Measurements from ENCODE around the gene ZNF180.

The ZNF180 gene

GRCh38 chr19:44455100-44455499 is 45.2 kb downstream of the ZNF180 start:
- TF ChIP-seq TCF12 (IDR thresholded peaks at IDR 0.05; ENCODE audit: low read depth) = no peak
- no peak for TF ChIP-seq REST (IDR thresholded peaks at IDR 0.05; ENCODE audit: low read depth)
- TF ChIP-seq CREB1 (IDR thresholded peaks at IDR 0.05; ENCODE audit: low read depth) = no peak
- no peak for TF ChIP-seq ZBTB7A (IDR thresholded peaks at IDR 0.05; ENCODE audit: low read depth)
- TF ChIP-seq RAD21 (IDR thresholded peaks at IDR 0.05; ENCODE audit: low read depth) = no peak
- TF ChIP-seq YY1 (IDR thresholded peaks at IDR 0.05; ENCODE audit: low read depth) = no peak
- TF ChIP-seq EGR1 (IDR thresholded peaks at IDR 0.05) = no peak
- TF ChIP-seq MAX (IDR thresholded peaks at IDR 0.05) = no peak
- TF ChIP-seq TEAD4 (IDR thresholded peaks at IDR 0.05) = no peak
- no peak for TF ChIP-seq CEBPB (IDR thresholded peaks at IDR 0.05)
- no peak for TF ChIP-seq FOXM1 (IDR thresholded peaks at IDR 0.05; ENCODE audit: borderline replicate concordance, low read depth)
- no peak for TF ChIP-seq NFIC (IDR thresholded peaks at IDR 0.05)
- TF ChIP-seq TAF1 (IDR thresholded peaks at IDR 0.05; ENCODE audit: low read depth) = no peak

GRCh38 chr19:44452367-44452766 is 48.0 kb downstream of the ZNF180 start:
- TF ChIP-seq EGR1 (IDR thresholded peaks at IDR 0.05) (no peak), TAF1 (IDR thresholded peaks at IDR 0.05; ENCODE audit: low read depth) (no peak), NFIC (IDR thresholded peaks at IDR 0.05) (no peak), YY1 (IDR thresholded peaks at IDR 0.05; ENCODE audit: low read depth) (no peak), TCF12 (IDR thresholded peaks at IDR 0.05; ENCODE audit: low read depth) (no peak), FOXM1 (IDR thresholded peaks at IDR 0.05; ENCODE audit: borderline replicate concordance, low read depth) (no peak)

- TF ChIP-seq TAF1 (IDR thresholded peaks at IDR 0.05; ENCODE audit: low read depth) = no peak
- TF ChIP-seq REST (IDR thresholded peaks at IDR 0.05; ENCODE audit: low read depth) = no peak
- TF ChIP-seq TEAD4 (IDR thresholded peaks at IDR 0.05) = no peak
- TF ChIP-seq NFIC (IDR thresholded peaks at IDR 0.05) = no peak
- no peak for TF ChIP-seq EGR1 (IDR thresholded peaks at IDR 0.05)
- no peak for TF ChIP-seq TCF12 (IDR thresholded peaks at IDR 0.05; ENCODE audit: low read depth)
- no peak for TF ChIP-seq ZBTB7A (IDR thresholded peaks at IDR 0.05; ENCODE audit: low read depth)
- no peak for TF ChIP-seq MAX (IDR thresholded peaks at IDR 0.05)
- TF ChIP-seq RAD21 (IDR thresholded peaks at IDR 0.05; ENCODE audit: low read depth) = no peak
- no peak for TF ChIP-seq CEBPB (IDR thresholded peaks at IDR 0.05)
- TF ChIP-seq FOXM1 (IDR thresholded peaks at IDR 0.05; ENCODE audit: borderline replicate concordance, low read depth) = no peak
- no peak for TF ChIP-seq CREB1 (IDR thresholded peaks at IDR 0.05; ENCODE audit: low read depth)
- TF ChIP-seq EP300 (IDR thresholded peaks at IDR 0.05; ENCODE audit: borderline replicate concordance) = no peak
- no peak for TF ChIP-seq USF1 (IDR thresholded peaks at IDR 0.05)
- no peak for TF ChIP-seq YY1 (IDR thresholded peaks at IDR 0.05; ENCODE audit: low read depth)
These were observed 48.6 kb downstream of the ZNF180 start for GRCh38 chr19:44451687-44452086.

GRCh38 chr19:44447916-44448674 is 52.2 kb downstream of the ZNF180 start, which contains the start of gene ZNF229:
Gene ZNF229 (minus strand): TSS chr19:44448472. CDS start chr19:44442847, 5,625 bp downstream.
- no peak for TF ChIP-seq EP300 (IDR thresholded peaks at IDR 0.05; ENCODE audit: borderline replicate concordance)
- TF ChIP-seq NFIC (IDR thresholded peaks at IDR 0.05) = no peak
- no peak for TF ChIP-seq EGR1 (IDR thresholded peaks at IDR 0.05)
- TF ChIP-seq CREB1 (IDR thresholded peaks at IDR 0.05; ENCODE audit: low read depth) = no peak
- no peak for TF ChIP-seq REST (IDR thresholded peaks at IDR 0.05; ENCODE audit: low read depth)
- TF ChIP-seq YY1 (IDR thresholded peaks at IDR 0.05; ENCODE audit: low read depth) = no peak
- TF ChIP-seq TEAD4 (IDR thresholded peaks at IDR 0.05) = no peak
- no peak for TF ChIP-seq RAD21 (IDR thresholded peaks at IDR 0.05; ENCODE audit: low read depth)
- no peak for TF ChIP-seq TAF1 (IDR thresholded peaks at IDR 0.05; ENCODE audit: low read depth)
- TF ChIP-seq MAX (IDR thresholded peaks at IDR 0.05) = no peak
- no peak for TF ChIP-seq TCF12 (IDR thresholded peaks at IDR 0.05; ENCODE audit: low read depth)
- TF ChIP-seq USF1 (IDR thresholded peaks at IDR 0.05) = no peak
- no peak for TF ChIP-seq FOXM1 (IDR thresholded peaks at IDR 0.05; ENCODE audit: borderline replicate concordance, low read depth)
- TF ChIP-seq ZBTB7A (IDR thresholded peaks at IDR 0.05; ENCODE audit: low read depth) = no peak
- TF ChIP-seq CEBPB (IDR thresholded peaks at IDR 0.05) = no peak

All from Ishikawa (cell line).